Lower leg skin (tissue), 3 donors: ENCODE measurements around the gene ZC3H13.

ENCODE experiments used
- POLR2A ChIP-seq, 2 donors: fragments of 450-650 bp; IDR thresholded peaks; one replicate each; pipeline ENCODE4 v1.6.1; 2016 to 2017; ENCODE audit warnings: antibody characterized with exemption in 2 of 2, mild to moderate bottlenecking in 1 of 2, moderate library complexity in 1 of 2
- TF ChIP-seq, protein P1 (sequence below), 3 donors: fragments of 450-650 bp; IDR thresholded peaks; one replicate each; pipeline ENCODE4 v1.5.1; 2016; ENCODE audit warnings: antibody characterized with exemption in 3 of 3, mild to moderate bottlenecking in 3 of 3, moderate library complexity in 2 of 3

DNA sequence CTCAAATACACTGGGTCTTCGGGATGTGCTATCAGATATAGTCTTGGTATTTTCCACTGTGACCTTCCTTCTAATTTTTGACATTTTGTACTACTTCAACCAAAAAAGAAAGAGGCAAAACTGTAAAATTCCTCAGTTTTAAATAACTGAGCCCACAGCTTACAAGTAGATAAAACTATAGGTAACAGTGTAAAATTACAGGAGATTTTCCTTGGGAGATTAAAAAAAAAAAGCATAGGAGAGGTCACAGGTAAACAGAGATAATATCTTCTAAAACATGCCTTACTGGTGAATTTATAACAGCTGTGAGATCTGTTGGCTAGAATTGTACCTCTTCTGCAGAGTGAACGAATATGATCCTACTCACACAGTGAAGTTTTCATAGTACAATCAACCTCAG is 7.1 kb downstream of the ZC3H13 start:
- no peak for TF ChIP-seq POLR2A (IDR thresholded peaks at IDR 0.05)
- TF ChIP-seq, protein P1, sequence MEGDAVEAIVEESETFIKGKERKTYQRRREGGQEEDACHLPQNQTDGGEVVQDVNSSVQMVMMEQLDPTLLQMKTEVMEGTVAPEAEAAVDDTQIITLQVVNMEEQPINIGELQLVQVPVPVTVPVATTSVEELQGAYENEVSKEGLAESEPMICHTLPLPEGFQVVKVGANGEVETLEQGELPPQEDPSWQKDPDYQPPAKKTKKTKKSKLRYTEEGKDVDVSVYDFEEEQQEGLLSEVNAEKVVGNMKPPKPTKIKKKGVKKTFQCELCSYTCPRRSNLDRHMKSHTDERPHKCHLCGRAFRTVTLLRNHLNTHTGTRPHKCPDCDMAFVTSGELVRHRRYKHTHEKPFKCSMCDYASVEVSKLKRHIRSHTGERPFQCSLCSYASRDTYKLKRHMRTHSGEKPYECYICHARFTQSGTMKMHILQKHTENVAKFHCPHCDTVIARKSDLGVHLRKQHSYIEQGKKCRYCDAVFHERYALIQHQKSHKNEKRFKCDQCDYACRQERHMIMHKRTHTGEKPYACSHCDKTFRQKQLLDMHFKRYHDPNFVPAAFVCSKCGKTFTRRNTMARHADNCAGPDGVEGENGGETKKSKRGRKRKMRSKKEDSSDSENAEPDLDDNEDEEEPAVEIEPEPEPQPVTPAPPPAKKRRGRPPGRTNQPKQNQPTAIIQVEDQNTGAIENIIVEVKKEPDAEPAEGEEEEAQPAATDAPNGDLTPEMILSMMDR (IDR thresholded peaks at IDR 0.05): no peak
